Measurements from ENCODE around the gene S100A10. TPM values are rescaled to one million over a fixed set of nuclear protein-coding genes. Genes with fewer than 3 reads are reported as not detected.

S100A10 gene
- total RNA-seq, 2 experiments from 2014 or later: 189 to 204 TPM

DNA sequence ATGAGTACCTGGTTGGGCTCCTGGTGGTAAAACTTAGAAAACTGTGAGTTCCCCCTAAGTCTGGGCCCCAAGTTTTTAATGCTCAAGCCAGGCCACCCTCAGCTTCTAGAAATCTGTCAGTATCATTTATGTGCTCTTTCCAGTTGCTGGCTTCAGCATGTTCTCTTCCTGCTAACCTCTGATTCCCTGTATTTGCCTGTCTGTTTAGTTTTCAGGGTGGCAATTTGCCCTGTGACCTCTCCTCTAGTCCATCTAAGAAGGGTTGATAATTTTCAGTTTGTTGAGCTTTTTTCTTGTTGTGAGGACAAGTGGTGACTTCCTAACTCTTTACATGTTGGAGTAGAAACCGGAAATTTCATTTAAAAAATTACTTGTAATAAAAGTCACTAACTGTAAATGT is 16.0 kb upstream of the S100A10 start:
- no peaks in the 10 kb centered on the region for H3K36me3 ChIP-seq (ENCODE audit: insufficient read depth, low read length)
- no peak overlapping the region for H3K4me3 Mint-ChIP-seq
- intact Hi-C loops (cut with DNase I, micrococcal nuclease): no loop called here
- POLR2A ChIA-PET: no interaction called here
- CTCF ChIA-PET: interaction anchor here (0.8 kb wide), 1 partner anchor 42 kb away, joined by 3 read pairs; no protein-coding TSS in a partner anchor
- no peaks in the 10 kb centered on the region for H3K4me1 Mint-ChIP-seq (ENCODE audit: low read depth)
- H3K4me1 ChIP-seq (ENCODE audit: insufficient read depth, low read length): peaks cover 5% of the 10 kb centered on the region
- peaks cover 0 to 5% of the 10 kb centered on the region in 2 experiments for H3K27me3 ChIP-seq (ENCODE audit: control insufficient read depth in 1 of 2, insufficient read depth in 2 of 2, low read length in 2 of 2)
- no peaks in the 10 kb centered on the region for H3K9me3 Mint-ChIP-seq
- no peak for DNase-seq
- H3K36me3 Mint-ChIP-seq (ENCODE audit: low read depth): no peaks in the 10 kb centered on the region
- H3K9me3 ChIP-seq (ENCODE audit: control insufficient read depth in 1 of 2, insufficient read depth in 1 of 2, low read length in 2 of 2): no peaks in the 10 kb centered on the region
- no peak overlapping the region for H3K27ac Mint-ChIP-seq
- H3K27me3 Mint-ChIP-seq: peaks cover 23% of the 10 kb centered on the region
- H3K27ac ChIP-seq (ENCODE audit: low read depth in 1 of 2, low read length in 2 of 2): no peak overlapping the region
- ATAC-seq (ENCODE audit: poor library complexity): no peak
- no peak overlapping the region for H3K4me3 ChIP-seq (ENCODE audit: low read length)
- TF ChIP-seq, protein P1, sequence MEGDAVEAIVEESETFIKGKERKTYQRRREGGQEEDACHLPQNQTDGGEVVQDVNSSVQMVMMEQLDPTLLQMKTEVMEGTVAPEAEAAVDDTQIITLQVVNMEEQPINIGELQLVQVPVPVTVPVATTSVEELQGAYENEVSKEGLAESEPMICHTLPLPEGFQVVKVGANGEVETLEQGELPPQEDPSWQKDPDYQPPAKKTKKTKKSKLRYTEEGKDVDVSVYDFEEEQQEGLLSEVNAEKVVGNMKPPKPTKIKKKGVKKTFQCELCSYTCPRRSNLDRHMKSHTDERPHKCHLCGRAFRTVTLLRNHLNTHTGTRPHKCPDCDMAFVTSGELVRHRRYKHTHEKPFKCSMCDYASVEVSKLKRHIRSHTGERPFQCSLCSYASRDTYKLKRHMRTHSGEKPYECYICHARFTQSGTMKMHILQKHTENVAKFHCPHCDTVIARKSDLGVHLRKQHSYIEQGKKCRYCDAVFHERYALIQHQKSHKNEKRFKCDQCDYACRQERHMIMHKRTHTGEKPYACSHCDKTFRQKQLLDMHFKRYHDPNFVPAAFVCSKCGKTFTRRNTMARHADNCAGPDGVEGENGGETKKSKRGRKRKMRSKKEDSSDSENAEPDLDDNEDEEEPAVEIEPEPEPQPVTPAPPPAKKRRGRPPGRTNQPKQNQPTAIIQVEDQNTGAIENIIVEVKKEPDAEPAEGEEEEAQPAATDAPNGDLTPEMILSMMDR (IDR thresholded peaks at IDR 0.05): no peak

DNA sequence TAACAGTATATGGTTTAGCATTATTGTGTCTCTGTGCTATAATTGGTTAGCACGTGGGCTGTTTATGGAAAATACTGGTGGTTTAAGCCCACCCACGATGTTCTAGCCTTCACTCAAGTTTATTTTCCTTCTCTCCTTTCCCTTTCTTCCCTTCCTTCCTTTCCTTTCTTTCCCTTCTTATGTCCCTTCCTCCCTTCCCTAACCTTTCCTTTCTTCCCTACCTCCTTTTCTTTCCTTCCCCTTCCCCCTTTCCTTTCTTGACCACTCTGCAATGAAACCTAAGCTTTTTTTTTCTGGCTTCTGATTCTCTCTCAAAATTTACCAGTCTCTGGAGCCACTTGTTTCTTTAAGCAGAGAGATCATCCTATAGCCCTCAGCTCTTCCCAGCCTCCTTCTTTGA is 13.4 kb upstream of the S100A10 start:
- POLR2A ChIA-PET: no interaction called here
- H3K36me3 Mint-ChIP-seq (ENCODE audit: low read depth): no peaks in the 10 kb centered on the region

DNA sequence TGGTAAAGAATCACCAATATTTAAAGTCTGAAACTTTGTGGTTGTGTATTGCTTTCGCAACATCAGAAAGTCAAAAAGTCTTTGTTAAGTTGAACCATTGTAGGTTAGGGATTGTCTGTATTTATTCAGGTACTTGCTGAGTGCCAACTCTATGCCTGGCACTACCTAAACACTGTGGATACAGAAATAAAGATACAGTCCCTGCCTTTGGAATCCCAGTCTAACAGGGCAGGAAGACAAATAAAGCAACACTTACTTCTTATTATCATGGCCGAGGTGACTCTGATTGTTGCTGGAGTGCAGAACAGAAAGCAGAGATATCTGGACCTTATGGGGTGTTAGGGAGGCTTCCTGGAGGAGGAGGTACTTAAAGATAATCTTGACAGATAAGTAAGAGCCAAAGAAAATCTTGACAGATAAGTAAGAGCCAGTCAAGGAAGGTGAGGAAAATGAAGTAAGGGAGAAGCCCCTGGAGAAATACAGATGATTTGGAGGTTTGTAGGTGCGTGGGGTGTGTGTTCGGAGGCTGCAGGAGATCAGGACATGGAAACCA is 11.8 kb upstream of the S100A10 start:
- ATAC-seq (ENCODE audit: poor library complexity) (no peak), DNase-seq (no peak)
- H3K4me1 Mint-ChIP-seq (ENCODE audit: low read depth): no peaks in the 10 kb centered on the region
- intact Hi-C loops (cut with DNase I, micrococcal nuclease): no loop called here
- no peak overlapping the region for H3K27ac Mint-ChIP-seq
- CTCF ChIA-PET: no interaction called here
- Histone ChIP-seq H3K9me3 (ENCODE audit: control insufficient read depth in 1 of 2, insufficient read depth in 1 of 2, low read length in 2 of 2) (no peaks in the 10 kb centered on the region), H3K27me3 (ENCODE audit: control insufficient read depth in 1 of 2, insufficient read depth in 2 of 2, low read length in 2 of 2) (peaks cover 0 to 5% of the 10 kb centered on the region in 2 experiments), H3K4me1 (ENCODE audit: insufficient read depth, low read length) (peaks cover 9% of the 10 kb centered on the region), H3K27ac (ENCODE audit: low read depth in 1 of 2, low read length in 2 of 2) (no peak overlapping the region), H3K4me3 (ENCODE audit: low read length) (no peak overlapping the region), H3K36me3 (ENCODE audit: insufficient read depth, low read length) (no peaks in the 10 kb centered on the region)
- no peak overlapping the region for H3K4me3 Mint-ChIP-seq
- TF ChIP-seq, protein P1 (IDR thresholded peaks at IDR 0.05): no peak
- POLR2A ChIA-PET: no interaction called here
- no peaks in the 10 kb centered on the region for H3K36me3 Mint-ChIP-seq (ENCODE audit: low read depth)
- peaks cover 24% of the 10 kb centered on the region for H3K27me3 Mint-ChIP-seq
- no peaks in the 10 kb centered on the region for H3K9me3 Mint-ChIP-seq

More for the DNA sequence above, 13.4 kb upstream of the S100A10 start:
- no peaks in the 10 kb centered on the region for H3K36me3 ChIP-seq (ENCODE audit: insufficient read depth, low read length)
- H3K9me3 ChIP-seq (ENCODE audit: control insufficient read depth in 1 of 2, insufficient read depth in 1 of 2, low read length in 2 of 2): no peaks in the 10 kb centered on the region
- ATAC-seq (ENCODE audit: poor library complexity) (no peak), DNase-seq (no peak)
- no peak overlapping the region for H3K4me3 ChIP-seq (ENCODE audit: low read length)
- TF ChIP-seq, protein P1 (IDR thresholded peaks at IDR 0.05): no peak
- Mint-ChIP-seq H3K27me3 (peaks cover 19% of the 10 kb centered on the region), H3K9me3 (no peaks in the 10 kb centered on the region), H3K4me3 (no peak overlapping the region), H3K27ac (no peak overlapping the region), H3K4me1 (ENCODE audit: low read depth) (no peaks in the 10 kb centered on the region)
- no peak overlapping the region for H3K27ac ChIP-seq (ENCODE audit: low read depth in 1 of 2, low read length in 2 of 2)
- CTCF ChIA-PET: no interaction called here
- peaks cover 0 to 5% of the 10 kb centered on the region in 2 experiments for H3K27me3 ChIP-seq (ENCODE audit: control insufficient read depth in 1 of 2, insufficient read depth in 2 of 2, low read length in 2 of 2)
- peaks cover 4% of the 10 kb centered on the region for H3K4me1 ChIP-seq (ENCODE audit: insufficient read depth, low read length)
- intact Hi-C loops (cut with DNase I, micrococcal nuclease): no loop called here

Measured in CD4-positive, alpha-beta T cell (primary cell).